Neural crest cell (in vitro differentiated cells): Measurements from ENCODE around the gene TBC1D8. TPM values are rescaled to one million over a fixed set of nuclear protein-coding genes. Genes with fewer than 3 reads are reported as not detected.

Experiments used
- DNase-seq: peaks from one replicate; pipeline ENCODE4 v3.0.0; 2021; ENCODE audit warnings: low read depth, mixed read lengths, low spot score
- H3K27ac Mint-ChIP-seq: one replicate; pipeline ENCODE4 v1.8.0; 2021; ENCODE audit warnings: mild to moderate bottlenecking, mixed read lengths; ENCODE audit not compliant: unreplicated experiment
- H3K27me3 Mint-ChIP-seq: 2 replicates; pipeline ENCODE4 v1.8.0; 2021; ENCODE audit warnings: low read depth, mild to moderate bottlenecking, mixed read lengths
- H3K36me3 Mint-ChIP-seq: 2 replicates; pipeline ENCODE4 v1.8.0; 2021; ENCODE audit warnings: low read depth, mild to moderate bottlenecking, mixed read lengths
- H3K4me1 Mint-ChIP-seq: 2 replicates; pipeline ENCODE4 v1.8.0; 2021; ENCODE audit warnings: mixed read lengths
- H3K4me3 Mint-ChIP-seq: one replicate; pipeline ENCODE4 v1.8.0; 2021; ENCODE audit warnings: mild to moderate bottlenecking, mixed read lengths
- H3K9me3 Mint-ChIP-seq: 2 replicates; pipeline ENCODE4 v1.8.0; 2021; ENCODE audit warnings: mixed read lengths
- CTCF ChIP-seq: fragments of 200-600 bp; sonication (generic); conservative IDR thresholded peaks from 2 replicates; pipeline ENCODE4 v1.5.0; 2021; ENCODE audit warnings: antibody characterized with exemption, mild to moderate bottlenecking
- total RNA-seq: library from RNA; stranded (reverse); gene quantifications from 2 replicates; pipeline ENCODE4 v1.2.1, GENCODE V29; 2021

Gene TBC1D8
- total RNA-seq, 1 donor from 2014 or later: 7.8 TPM

GRCh38 chr2:101014264-101014857 lies 136.8 kb downstream of the TBC1D8 start:
- H3K9me3 Mint-ChIP-seq: peaks cover 3% of the 10 kb centered on the region
- TF ChIP-seq CTCF: no peak
- no peak overlapping the region for H3K4me3 Mint-ChIP-seq
- no peak overlapping the region for H3K27ac Mint-ChIP-seq
- DNase-seq: no peak
- peaks cover 27% of the 10 kb centered on the region for H3K36me3 Mint-ChIP-seq
- no peaks in the 10 kb centered on the region for H3K4me1 Mint-ChIP-seq
- no peaks in the 10 kb centered on the region for H3K27me3 Mint-ChIP-seq

- peaks cover 33% of the 10 kb centered on the region for H3K36me3 Mint-ChIP-seq
- H3K27ac Mint-ChIP-seq: no peak overlapping the region
- H3K9me3 Mint-ChIP-seq: peaks cover 3% of the 10 kb centered on the region
- H3K4me1 Mint-ChIP-seq: no peaks in the 10 kb centered on the region
- DNase-seq: peak; percentile 54
- no peaks in the 10 kb centered on the region for H3K27me3 Mint-ChIP-seq
- TF ChIP-seq CTCF: peak; percentile 91
- no peak overlapping the region for H3K4me3 Mint-ChIP-seq
Observed at GRCh38 chr2:101012706-101013181, 138.4 kb downstream of the TBC1D8 start.

GRCh38 chr2:101012054-101012705 lies 139.0 kb downstream of the TBC1D8 start:
- Mint-ChIP-seq H3K9me3 (peaks cover 3% of the 10 kb centered on the region), H3K36me3 (peaks cover 33% of the 10 kb centered on the region), H3K4me1 (peaks cover 3% of the 10 kb centered on the region), H3K27me3 (no peaks in the 10 kb centered on the region), H3K27ac (no peak overlapping the region), H3K4me3 (no peak overlapping the region)
- DNase-seq: no peak
- no peak for TF ChIP-seq CTCF

GRCh38 chr2:101011152-101011551 lies 140.0 kb downstream of the TBC1D8 start:
- H3K27ac Mint-ChIP-seq: no peak overlapping the region
- no peak for DNase-seq
- H3K27me3 Mint-ChIP-seq: no peaks in the 10 kb centered on the region
- peak overlapping the region; percentile 32 for H3K4me3 Mint-ChIP-seq
- H3K4me1 Mint-ChIP-seq: peaks cover 5% of the 10 kb centered on the region
- peaks cover 35% of the 10 kb centered on the region for H3K36me3 Mint-ChIP-seq
- peaks cover 3% of the 10 kb centered on the region for H3K9me3 Mint-ChIP-seq
- TF ChIP-seq CTCF: no peak

GRCh38 chr2:101007415-101008345 lies 143.5 kb downstream of the TBC1D8 start:
- TF ChIP-seq CTCF: no peak
- no peak for DNase-seq
- H3K27ac Mint-ChIP-seq: peak overlapping the region; percentile 1
- H3K9me3 Mint-ChIP-seq: no peaks in the 10 kb centered on the region
- H3K36me3 Mint-ChIP-seq: peaks cover 49% of the 10 kb centered on the region
- no peaks in the 10 kb centered on the region for H3K27me3 Mint-ChIP-seq
- H3K4me3 Mint-ChIP-seq: peak overlapping the region; percentile 72
- H3K4me1 Mint-ChIP-seq: peaks cover 40% of the 10 kb centered on the region
